ENCODE measurements around the gene SPACA6.
"Not testable (repeated sequence)": the region's sequence is repeated elsewhere in the genome, so short reads cannot be mapped to it uniquely, and the experiment has no call there.

SPACA6 gene

DNA sequence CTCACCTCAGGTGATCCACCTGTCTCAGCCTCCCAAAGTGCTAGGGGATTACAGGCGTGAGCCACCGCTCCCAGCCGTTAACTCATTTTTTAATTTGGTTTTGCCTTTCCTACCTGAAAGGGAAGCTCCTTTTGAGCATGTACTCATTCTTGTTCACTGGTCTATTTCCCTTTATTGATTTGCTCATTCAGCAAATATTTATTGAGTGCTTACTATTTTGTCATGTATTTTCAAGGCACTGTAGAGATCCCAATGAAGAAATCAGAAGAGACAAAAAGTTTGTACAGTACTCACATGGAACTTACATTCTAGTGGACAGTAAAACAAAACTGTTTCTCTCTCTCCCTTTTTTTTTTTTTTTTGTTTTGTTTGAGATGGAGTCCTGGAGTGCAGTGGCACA, 13.8 kb downstream of the SPACA6 start:
- no peak for DNase-seq

DNA sequence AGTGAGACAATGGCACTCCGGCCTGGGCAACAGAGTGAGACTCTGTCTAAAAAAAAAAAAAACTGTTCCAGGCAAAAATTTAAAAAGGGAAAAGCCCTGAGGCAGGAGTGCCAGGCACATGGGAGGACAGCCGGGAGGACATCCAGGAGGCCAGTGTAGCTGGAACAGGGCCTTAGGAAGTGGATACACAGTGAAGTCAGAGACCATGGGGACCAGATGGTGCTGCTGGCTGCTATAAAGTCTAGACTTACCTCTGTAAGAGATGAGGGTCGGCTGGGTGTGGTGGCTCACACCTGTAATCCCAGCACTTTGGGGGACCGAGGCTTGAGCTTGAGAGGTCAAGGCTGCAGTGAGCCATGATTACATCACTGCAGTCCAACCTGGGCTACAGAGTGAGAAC, 15.7 kb downstream of the SPACA6 start:
- DNase-seq, result no peak

DNA sequence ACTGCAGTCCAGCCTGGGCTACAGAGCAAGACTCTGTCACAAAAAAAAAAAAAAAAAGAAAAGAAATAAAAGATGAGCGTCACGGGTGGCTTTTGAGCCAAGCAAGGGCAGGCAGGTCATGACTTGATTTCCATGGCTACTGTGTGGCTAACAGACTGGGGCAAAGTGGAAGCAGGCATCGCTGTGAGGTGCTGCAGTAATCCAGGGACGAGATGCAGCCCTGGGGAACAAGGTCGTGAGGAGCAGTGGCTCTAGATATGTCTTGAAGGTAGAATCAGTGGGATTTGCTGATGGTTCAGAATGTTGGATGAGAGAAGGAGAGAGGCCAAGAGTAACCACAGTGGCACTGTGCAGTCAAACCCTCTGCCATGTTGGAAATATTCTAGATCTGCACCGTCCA, 16.4 kb downstream of the SPACA6 start:
- no peak for DNase-seq

DNA sequence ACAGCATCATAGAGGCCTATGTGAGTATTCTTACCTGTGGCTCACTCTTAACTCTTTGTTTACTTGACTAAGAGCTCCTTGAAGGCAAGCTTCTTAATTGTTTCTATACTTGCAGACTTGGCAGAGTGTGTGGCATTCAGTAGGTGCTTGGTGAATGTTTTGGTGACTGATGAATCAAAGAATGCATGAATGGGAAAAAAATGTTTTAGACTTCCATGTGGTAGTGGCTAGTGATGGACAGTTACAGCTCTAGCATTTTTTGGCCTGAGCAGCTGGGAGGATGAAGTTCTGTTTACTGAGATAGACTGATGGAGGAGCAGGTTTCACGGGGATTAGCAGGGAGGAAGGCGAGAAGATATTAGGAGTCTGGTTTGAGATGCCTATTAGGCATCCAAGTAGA, 17.0 kb downstream of the SPACA6 start:
- no peak for DNase-seq

DNA sequence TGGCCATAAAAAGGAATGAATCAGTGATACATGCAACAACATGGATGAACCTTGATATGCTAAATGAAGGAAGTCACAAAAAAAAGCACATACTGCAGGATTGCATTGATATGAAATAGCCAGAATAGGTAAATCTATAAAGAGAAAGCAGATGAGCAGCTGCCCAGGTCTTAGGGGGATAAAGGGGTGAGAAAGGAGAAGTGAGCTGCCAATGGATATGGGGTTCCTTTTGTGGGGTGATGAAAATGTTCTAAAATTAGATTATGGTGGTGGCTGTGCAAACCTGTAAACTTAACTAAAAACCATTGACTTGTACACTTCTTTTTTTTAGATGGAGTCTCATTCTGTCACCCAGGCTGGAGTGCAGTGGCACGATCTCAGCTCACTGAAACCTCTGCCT, 18.6 kb downstream of the SPACA6 start:
- no peak for DNase-seq

DNA sequence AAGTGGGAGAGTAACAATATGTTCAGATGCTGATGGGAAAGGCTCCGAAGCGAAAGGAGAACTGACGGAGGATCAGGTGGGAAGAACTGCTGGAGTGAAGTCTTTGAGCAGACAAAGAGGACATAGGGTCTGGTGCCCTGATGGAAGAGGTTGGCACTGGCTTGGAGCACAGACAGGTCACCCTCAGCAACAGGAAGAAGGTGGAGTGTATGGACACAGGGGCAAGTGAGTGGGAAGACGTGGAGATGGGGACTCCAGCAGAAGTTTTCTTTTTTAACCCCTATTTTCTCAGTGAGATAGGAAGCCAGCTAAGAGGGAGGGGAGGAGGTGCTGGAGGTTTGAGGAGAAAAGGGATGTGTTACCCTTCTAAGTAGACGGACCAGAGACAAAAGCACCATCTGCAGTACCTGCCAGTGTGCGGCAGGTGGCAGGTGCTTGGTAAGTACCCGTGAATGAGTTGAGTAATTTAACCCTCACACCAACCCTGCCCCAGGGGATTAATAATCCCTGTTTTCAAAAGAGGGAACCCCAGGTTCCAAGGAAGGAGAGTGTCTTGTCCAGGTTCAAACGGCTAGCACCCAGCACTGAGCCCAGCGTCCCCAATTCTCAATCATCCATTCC, 19.4 kb downstream of the SPACA6 start:
- no peak for DNase-seq

DNA sequence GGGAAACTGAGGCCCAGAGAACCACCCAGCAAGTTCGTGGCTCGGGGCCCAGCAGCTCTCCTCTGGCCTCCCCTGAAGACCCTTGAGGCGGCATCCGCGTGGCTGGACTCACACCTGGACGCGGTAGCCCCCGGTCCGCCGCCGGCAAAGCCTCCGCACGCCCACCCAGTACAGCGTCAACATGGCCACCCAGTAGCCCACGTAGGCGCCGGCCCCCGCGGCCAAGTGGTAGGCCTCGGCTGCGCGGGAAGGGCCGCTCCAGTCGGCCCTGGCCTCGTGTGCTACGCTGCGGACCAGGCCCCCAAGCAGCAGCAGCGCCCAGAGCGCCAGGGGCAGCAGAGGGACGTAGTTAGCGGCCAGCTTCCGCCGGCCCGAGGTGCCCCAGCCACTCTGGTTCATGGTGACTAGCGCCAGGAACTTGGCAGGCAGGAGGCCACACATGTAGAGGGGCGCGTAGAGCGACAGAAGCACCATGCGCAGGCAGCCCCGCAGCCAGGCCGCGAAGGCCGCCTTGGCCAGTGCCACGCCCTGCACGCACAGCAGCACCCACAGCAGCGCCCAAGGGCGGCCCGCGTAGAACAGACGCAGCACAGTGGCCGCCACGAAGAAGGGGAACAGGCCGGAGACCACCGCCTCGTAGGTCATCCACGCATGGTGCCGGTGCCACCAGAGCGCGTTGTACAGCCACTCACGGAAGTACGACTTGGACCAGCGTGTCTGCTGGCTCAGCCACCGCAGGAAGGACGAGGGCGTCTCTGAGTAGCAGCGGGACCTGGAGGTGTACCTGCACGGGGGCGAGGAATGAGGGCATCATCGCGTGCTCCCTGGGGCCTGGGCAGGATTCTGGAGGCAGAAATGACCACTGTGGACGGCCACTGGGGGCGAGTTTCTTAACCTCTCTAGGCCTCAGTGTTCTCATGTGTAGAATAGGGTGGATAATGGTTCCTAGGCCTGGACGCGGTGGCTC, 20.5 kb downstream of the SPACA6 start:
- DNase-seq, result no peak

DNA sequence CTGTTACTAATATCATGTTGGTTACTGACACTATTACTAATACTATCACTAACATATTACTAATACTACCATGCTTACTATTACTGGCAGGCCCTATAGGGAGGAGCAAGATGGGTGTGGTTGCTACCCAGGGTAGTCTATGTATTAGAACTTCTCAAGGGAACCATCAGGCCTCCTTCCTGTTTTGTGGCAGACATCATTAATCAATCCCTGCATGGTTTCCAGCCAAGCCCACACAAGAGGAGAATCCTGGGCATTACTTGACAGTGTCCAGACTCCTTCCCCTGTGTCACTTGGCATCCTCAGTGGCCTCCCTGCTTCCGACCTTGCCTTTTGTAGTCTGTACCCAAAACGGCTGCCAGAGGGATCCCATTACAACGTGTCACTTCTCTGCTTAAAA, 21.7 kb downstream of the SPACA6 start:
- DNase-seq, result no peak

DNA sequence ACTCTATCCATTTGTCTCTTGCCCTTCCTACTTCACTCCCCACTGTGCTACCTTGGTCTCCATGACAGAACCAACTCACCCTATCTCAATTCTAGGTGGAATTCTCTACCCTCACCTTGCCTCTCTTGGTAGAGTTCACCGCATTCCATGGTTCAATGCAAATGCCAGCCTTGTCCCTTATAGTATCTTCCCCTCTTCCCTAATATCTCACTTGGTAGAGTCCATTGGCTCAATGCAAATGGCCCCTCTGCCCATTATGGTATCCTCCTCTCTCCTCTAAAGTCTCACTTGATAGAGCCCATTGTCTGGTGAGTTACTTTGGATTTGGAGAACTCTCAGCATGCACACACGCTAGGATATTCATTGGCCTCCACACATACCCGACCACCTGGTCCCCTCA, 22.7 kb downstream of the SPACA6 start:
- no peak for DNase-seq

DNA sequence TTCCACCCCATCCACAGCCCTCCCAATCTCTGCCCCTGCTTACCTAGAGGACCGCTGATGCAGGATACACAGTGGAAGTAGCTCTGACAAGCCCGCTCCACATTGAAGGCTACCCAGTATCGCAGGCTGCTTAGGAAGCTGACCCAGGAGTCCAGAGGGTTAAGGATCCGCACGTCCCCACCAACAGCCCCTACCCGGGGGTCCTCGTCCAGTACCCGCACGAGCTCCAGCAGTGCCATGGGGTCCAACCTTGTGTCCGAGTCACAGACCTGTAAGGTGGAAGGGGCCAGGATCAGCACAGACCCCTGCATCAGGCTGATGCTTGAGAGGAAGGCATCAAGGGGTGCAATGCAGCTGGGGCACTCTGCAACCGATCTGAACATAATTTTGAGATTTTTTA, 23.8 kb downstream of the SPACA6 start:
- DNase-seq, result no peak

DNA sequence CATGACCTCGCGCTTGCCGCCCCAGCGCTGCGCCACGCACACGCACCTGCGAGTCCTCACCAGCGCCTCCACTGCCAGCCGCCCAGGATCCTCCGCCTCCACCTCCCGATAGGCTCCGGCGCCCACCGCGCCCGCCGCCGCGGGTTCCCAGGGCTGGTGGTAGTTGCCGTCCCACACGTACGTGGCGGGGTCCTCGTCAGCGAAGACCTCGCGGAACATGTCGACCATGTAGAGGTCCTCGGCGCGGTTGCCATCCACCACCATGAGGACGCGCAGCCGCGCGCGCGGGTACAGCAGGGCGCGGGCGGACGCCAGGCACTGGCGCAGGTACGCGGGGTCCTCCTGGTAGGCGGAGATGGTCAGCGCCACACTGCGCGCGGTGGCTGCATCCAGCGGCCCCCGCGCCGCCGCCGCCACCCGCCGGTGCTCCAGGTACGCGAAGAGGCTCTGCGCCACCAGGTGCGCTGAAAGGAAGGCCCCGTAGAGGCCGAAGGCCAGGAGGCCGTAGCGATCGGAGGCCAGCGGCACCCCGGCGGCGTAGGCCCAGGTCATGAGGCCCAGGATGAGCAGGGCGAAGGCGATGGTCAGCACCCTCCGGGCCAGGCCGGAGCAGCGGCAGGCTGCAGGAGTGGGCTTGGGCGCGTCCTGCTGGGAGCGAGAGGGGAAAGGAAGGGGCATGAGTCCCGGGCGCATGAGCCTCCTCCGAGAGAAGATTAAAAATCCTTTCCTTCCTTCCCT, 26.3 kb downstream of the SPACA6 start:
- no peak for DNase-seq

DNA sequence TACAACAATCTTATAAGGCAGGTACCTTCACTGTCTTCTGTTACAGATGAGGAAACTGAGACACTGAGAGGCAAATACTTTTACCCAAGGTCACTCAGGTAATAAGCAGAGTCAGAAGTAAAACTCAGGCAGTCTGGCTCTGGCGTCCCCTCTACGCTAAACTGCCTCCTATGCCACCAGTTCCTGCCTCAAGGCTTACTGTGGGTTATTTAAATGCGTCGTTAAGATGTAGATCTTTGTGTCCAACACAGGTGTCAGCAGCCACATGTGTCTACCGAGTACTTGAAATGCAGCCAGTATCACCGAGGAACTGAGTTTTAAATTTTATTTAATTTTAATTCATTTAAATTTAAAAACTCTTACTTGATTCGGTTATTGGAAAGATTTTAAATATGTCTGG, 28.8 kb downstream of the SPACA6 start:
- no peak for DNase-seq

DNA sequence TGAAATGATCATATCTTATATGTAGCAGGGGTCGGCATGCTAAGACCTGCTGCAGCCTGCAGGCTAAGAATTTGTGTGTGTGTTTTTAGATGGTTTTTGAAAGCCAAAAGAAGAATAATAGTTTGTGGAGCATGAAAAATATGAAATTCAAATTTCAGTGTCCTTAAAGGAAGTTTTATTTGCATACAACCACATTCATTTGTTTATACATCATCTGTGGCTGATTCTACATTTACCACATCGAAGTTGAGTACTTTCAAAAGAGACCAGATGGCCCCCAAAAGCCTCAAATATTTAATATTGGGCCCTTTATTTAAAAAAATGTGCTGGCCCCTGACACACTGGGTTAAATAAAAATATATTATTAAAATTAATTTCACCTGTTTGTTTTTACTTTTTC, 29.4 kb downstream of the SPACA6 start:
- DNase-seq, result no peak

DNA sequence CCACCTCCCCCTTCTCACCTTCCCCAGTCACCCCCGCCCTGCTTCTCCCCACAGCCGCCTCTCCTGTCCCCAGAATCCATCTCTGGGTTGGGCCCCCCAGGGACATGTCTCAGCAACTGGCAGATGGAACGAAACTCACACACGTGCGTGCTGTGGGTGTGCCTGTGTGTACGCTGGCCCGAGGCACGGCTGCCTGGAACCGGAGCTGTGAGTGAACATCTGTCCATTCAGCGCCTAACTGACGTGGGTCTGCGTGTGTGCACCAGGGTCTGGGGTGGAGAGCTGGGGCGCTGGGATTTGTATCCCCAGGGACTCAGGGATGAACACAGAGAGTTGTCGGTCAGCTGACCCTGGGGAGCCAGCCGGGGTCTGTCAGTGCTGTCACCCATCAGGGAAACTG, 31.4 kb downstream of the SPACA6 start:
- no peak for DNase-seq

DNA sequence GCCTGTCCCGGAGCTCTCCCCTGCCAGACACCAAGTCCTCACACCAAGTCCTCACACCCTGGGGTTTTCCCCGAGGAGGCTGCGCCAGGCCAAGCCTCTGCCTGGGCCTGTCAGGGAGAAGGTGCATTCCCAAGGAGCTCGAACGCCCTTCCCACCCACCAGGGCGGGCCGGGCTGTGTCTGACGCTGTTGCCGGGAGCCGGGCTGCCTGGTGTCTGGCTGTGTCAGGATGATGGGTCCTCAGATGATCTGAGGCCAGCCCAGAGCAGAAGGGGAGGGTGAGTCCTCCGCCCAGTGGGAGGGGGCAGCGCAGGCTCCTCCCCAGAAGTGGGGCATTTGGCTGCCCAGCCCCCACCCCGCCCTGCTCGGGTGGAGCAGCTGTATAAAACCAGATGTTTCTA, 32.9 kb downstream of the SPACA6 start:
- DNase-seq, result no peak

DNA sequence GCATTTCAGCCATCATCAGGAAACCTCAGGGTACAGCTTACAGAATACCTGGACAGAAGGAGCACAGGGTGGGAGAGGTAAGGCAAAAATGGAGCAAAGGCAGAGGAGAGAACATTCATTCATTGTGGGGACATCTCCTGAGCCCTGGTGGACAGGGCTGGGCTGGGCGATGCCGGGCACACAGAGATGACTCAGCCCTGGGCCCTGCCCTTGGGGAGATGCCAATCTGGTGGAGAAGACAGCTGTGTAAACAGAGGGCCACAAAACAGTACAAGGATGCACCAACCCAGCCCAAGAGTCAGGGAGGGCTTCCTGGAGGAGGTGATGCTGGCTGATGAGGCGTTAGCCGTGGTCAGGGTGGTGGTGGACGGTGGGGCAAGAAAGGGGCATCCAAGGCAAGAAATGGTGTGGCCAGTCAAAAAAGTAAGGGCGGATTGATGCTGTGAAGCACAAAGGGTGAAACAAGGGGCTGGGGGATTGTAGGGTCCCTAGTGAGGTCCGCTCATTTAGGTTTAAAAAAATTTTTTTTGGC, 34.3 kb downstream of the SPACA6 start:
- DNase-seq, result no peak

DNA sequence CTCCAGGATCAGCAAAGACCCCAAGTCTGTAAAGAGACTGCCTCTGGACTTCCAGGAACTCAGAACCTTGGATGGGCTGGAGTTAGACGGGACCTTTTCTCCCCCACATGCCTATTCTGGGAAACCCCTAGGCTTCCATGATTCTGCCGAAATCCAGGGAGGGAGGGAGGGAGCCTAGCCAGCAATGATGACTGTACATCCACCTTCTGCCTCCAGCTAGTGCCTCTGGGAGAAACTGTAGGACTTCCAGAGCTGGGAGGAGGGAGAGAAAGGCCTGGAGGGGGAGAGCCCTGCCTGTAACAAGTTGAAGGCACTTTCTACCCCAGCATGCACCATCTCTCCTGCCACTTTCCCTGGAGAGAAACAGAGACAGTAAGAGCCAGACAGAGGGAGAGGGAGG, 36.7 kb downstream of the SPACA6 start:
- no peak for DNase-seq

DNA sequence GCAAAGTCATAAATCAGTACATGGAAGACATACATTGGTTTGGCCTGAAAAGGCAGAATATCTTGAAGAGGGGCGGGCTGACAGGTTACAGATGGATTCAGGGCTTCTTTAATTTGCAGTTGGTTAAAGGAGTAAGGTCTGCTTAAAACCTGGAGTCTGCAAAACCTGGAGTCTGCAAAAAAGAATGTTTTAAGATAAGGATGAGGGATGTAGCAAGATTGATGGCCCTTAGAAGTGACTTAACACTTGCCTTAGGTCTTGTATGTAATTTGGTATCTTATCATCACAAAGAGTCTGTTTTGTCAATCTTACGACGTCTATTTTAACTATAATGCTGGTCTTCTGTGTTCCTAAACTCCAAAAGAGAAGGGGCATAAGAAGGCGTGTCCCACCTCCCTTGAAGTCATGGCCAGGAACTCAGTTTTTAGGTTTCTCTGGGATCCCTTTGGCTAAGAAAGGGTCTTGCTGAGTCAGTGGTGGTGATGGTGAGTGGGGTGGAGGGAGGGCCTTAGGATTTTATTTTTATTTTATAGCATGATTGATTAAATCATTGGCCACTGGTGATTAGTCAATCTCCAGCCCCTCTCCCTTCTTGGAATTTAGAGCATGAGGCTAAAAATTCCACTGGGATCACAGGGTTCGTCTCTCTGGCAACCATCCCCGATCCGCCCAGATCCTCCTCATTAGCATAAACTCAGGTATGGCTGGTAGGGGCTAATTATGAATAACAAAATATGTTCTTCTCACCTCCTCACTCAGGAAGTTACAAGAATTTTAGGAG, 40.8 kb downstream of the SPACA6 start:
- no peak for DNase-seq

DNA sequence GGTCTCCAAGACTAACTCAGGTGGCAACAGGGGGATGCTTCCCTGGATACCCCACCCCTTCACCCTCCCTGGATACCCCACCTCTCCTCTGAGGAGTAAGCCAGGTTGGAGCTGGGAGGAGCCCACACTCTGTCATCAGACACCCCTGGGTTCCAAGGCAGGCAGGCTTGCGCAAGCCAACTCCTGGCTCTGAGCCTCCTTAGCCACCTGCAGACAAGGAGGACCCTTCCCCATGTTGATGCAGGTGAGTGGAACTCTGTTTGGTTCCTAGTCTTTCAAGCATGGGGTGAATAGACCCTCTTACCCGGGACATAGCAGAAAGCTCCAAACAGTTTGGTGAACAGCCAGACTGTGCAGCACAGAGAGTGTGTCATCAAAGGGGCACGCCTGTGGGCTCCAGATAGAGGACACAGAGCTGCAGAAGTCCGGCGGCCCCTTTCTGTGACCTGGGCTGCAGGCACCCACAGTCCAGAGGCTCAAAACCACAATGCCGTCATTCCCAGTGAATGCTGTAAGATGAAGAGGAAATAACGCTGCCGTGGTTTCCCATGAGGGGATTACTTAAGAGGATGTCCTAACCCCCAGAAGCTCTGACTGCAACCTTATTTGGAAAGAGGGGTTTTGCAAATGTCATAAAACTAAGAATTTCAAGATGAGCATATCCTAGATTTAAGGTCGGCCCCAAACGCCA, 42.8 kb downstream of the SPACA6 start:
- DNase-seq, result no peak

DNA sequence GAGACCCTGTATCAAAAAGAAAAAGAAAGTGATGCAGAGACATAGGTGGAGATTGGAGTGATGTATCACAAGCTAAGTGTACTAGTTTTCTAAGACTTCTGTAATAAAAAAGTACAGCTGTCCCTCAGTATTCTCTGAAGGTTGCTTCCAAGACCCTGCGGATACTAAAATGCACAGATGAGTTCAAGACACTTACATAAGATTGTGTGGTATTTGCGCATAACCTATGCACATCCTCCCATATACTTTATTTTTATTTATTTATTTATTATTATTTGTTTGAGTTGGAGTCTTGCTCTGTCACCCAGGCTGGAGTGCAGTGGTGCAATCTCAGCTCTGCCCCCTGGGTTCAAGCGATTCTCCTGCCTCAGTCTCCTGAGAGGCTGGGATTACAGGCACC, 44.3 kb downstream of the SPACA6 start:
- no peak for DNase-seq

DNA sequence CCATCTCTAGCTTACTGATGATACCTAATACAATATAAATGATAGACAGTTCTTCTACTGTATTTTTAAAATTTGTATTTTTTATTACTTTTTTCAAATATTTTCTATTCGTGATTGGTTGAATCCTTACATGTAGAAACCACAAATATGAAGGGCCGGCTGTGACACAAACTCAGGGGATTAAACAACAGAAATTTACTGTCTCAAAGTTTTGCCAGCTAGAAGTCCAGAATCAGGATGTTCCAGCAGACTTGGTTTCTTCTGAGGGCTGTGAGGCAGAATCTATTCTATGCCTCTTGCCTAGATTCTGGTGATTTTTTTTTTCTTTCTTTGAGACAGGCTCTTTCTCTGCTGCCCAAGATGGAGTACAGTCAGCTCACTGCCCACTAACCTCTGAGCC, 44.8 kb downstream of the SPACA6 start:
- DNase-seq, result no peak

DNA sequence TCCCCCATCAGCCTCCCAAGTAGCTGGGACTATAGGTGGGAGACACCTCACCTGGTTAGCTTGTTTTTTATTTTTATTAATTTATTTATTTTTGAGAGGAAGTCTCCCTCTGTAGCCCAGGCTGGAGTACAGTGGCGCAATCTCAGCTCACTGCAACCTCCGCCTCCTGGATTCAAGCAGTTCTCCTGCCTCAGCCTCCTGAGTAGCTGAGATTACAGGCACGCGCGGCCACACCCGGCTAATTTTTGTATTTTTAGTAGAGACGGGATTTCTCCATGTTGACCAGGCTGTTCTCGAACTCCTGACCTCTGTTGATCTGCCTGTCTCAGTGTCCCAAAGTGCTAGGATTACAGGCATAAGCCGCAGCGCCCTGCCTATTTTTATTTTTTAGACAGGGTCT, 45.4 kb downstream of the SPACA6 start:
- DNase-seq, result not testable (repeated sequence)
